GM23338 (cell line): Measurements from ENCODE around the gene STK33. TPM values are rescaled to one million over a fixed set of nuclear protein-coding genes. Genes with fewer than 3 reads are reported as not detected.

Experiments used
- ATAC-seq: fragments of 200-7000 bp; cut with Tn5 transposase; 3 replicates; pipeline ENCODE4 v1.9.1; 2020
- DNase-seq: peaks from one replicate; pipeline ENCODE4 v3.0.0-alpha.2; 2015; ENCODE audit warnings: low spot score
- H2AFZ ChIP-seq: fragments of 200-600 bp; sonication (generic); 2 replicates; pipeline ENCODE4 v1.8.0; 2016; ENCODE audit warnings: antibody characterized with exemption, mild to moderate bottlenecking, moderate library complexity
- H3F3A ChIP-seq: fragments of 200-600 bp; sonication (generic); replicated peaks from 2 replicates; pipeline ENCODE4 v1.8.0; 2017; ENCODE audit warnings: antibody characterized with exemption, mixed run types, low read depth
- H3K27ac ChIP-seq: fragments of 200-600 bp; sonication (generic); 2 replicates; pipeline ENCODE4 v1.6.1; 2016; ENCODE audit warnings: low read depth
- H3K27me3 ChIP-seq: fragments of 200-600 bp; sonication (generic); 2 replicates; pipeline ENCODE4 v1.8.0; 2016; ENCODE audit warnings: mild to moderate bottlenecking, mixed run types, moderate library complexity; ENCODE audit not compliant: insufficient read depth
- H3K36me3 ChIP-seq: fragments of 200-600 bp; sonication (generic); 2 replicates; pipeline ENCODE4 v1.8.0; 2016; ENCODE audit warnings: mild to moderate bottlenecking; ENCODE audit not compliant: insufficient read depth
- H3K4me1 ChIP-seq: fragments of 200-600 bp; sonication (generic); 2 replicates; pipeline ENCODE4 v1.8.0; 2016; ENCODE audit warnings: mild to moderate bottlenecking, moderate library complexity; ENCODE audit not compliant: insufficient read depth
- H3K4me2 ChIP-seq: fragments of 200-600 bp; sonication (generic); 2 replicates; pipeline ENCODE4 v1.7.1; 2017; ENCODE audit warnings: mixed run types
- H3K4me3 ChIP-seq: fragments of 200-600 bp; sonication (generic); 2 replicates; pipeline ENCODE4 v1.6.1; 2016; ENCODE audit warnings: mixed run types
- H3K79me2 ChIP-seq: fragments of 200-600 bp; sonication (generic); replicated peaks from 2 replicates; pipeline ENCODE4 v1.8.0; 2017; ENCODE audit warnings: mild to moderate bottlenecking; ENCODE audit not compliant: insufficient read depth
- H3K9me2 ChIP-seq: fragments of 200-600 bp; sonication (generic); 2 replicates; pipeline ENCODE4 v1.8.0; 2017; ENCODE audit not compliant: insufficient read depth
- H4K20me1 ChIP-seq: fragments of 200-600 bp; sonication (generic); replicated peaks from 2 replicates; pipeline ENCODE4 v1.8.0; 2017; ENCODE audit warnings: mild to moderate bottlenecking; ENCODE audit not compliant: insufficient read depth
- H3K27ac Mint-ChIP-seq: 2 replicates; pipeline ENCODE4 v1.8.0; 2020; ENCODE audit warnings: inconsistent platforms, mild to moderate bottlenecking, moderate library complexity, mixed read lengths
- H3K27me3 Mint-ChIP-seq: 3 replicates; pipeline ENCODE4 v1.8.0; 2022; ENCODE audit warnings: low read depth, mild to moderate bottlenecking, moderate library complexity, mixed read lengths, inconsistent platforms; ENCODE audit not compliant: insufficient read depth, poor library complexity
- H3K36me3 Mint-ChIP-seq: 3 replicates; pipeline ENCODE4 v1.8.0; 2021; ENCODE audit warnings: low read depth, mild to moderate bottlenecking, inconsistent platforms, moderate library complexity, mixed read lengths
- H3K4me1 Mint-ChIP-seq: 3 replicates; pipeline ENCODE4 v1.8.0; 2020; ENCODE audit warnings: mild to moderate bottlenecking, inconsistent platforms, mixed read lengths
- H3K4me3 Mint-ChIP-seq: 3 replicates; pipeline ENCODE4 v1.8.0; 2021; ENCODE audit warnings: moderate library complexity, mild to moderate bottlenecking, inconsistent platforms, mixed read lengths
- H3K9me3 Mint-ChIP-seq: 3 replicates; pipeline ENCODE4 v1.8.0; 2020; ENCODE audit warnings: moderate library complexity, mild to moderate bottlenecking, inconsistent platforms, mixed read lengths
- CREB1 ChIP-seq: fragments of 250-450 bp; sonication (Bioruptor Pico); IDR thresholded peaks from 2 replicates; pipeline ENCODE4 v1.5.0; 2020; ENCODE audit warnings: low read depth, mild to moderate bottlenecking, moderate library complexity
- EZH2 ChIP-seq: fragments of 200-600 bp; sonication (generic); IDR thresholded peaks from one replicate; pipeline ENCODE4 v1.8.0; 2017; ENCODE audit warnings: antibody characterized with exemption, mild to moderate bottlenecking, low read depth; ENCODE audit not compliant: unreplicated experiment
- EZH2phosphoT487 ChIP-seq: fragments of 200-600 bp; sonication (generic); IDR thresholded peaks from one replicate; pipeline ENCODE4 v1.8.1; 2018; ENCODE audit warnings: antibody characterized with exemption; ENCODE audit not compliant: unreplicated experiment
- JUNB ChIP-seq: IDR thresholded peaks from one replicate; pipeline ENCODE4 v1.6.1; 2016; ENCODE audit warnings: antibody characterized with exemption; ENCODE audit not compliant: unreplicated experiment
- NANOG ChIP-seq: IDR thresholded peaks from 2 replicates; pipeline ENCODE4 v1.6.1; 2016; ENCODE audit warnings: antibody characterized with exemption, borderline replicate concordance
- POLR2AphosphoS5 ChIP-seq: IDR thresholded peaks from 2 replicates; pipeline ENCODE4 v1.6.1; 2016; ENCODE audit warnings: antibody characterized with exemption, low read depth
- STAT1 ChIP-seq: IDR thresholded peaks from one replicate; pipeline ENCODE4 v1.6.1; 2016; ENCODE audit warnings: antibody characterized with exemption; ENCODE audit not compliant: unreplicated experiment
- ZNF114 ChIP-seq: fragments of 250-450 bp; sonication (Bioruptor Pico); IDR thresholded peaks from 2 replicates; pipeline ENCODE4 v1.5.0; 2020; ENCODE audit warnings: mild to moderate bottlenecking, moderate library complexity
- ZNF331 ChIP-seq: fragments of 250-450 bp; sonication (Bioruptor Pico); IDR thresholded peaks from 2 replicates; pipeline ENCODE4 v1.5.0; 2020; ENCODE audit warnings: low read depth, mild to moderate bottlenecking, moderate library complexity
- polyA plus RNA-seq: library from polyadenylated mRNA; unstranded; fragments of >200 nt; fragmentation: Nextera tagmentation; extraction: Ambion mirVana; gene quantifications from 2 replicates; pipeline ENCODE4 v1.2.1, GENCODE V29; 2016
- total RNA-seq: library from RNA; depleted of rRNA; stranded (reverse); fragments of >200 nt; shearing (Covaris generic); gene quantifications from 2 replicates; pipeline ENCODE4 v1.2.3, GENCODE V29; 2014
- TF ChIP-seq, protein P1 (sequence below), 2 experiments: fragments of 200-600 bp in 1 of 2; sonication (generic) in 1 of 2; conservative IDR thresholded peaks; 2 replicates each; pipeline versions ENCODE4 v1.5.1 to v1.6.1; 2016 to 2017; ENCODE audit warnings: antibody characterized with exemption in 2 of 2, low read depth in 2 of 2, mild to moderate bottlenecking in 2 of 2, moderate library complexity in 1 of 2
- TF ChIP-seq, protein P2 (sequence below): IDR thresholded peaks from one replicate; pipeline ENCODE4 v1.6.1; 2018; ENCODE audit warnings: antibody characterized with exemption; ENCODE audit not compliant: unreplicated experiment
- TF ChIP-seq, protein P3 (sequence below): fragments of 250-450 bp; sonication (Bioruptor Pico); IDR thresholded peaks from 2 replicates; pipeline ENCODE4 v1.5.0; 2020; ENCODE audit warnings: mild to moderate bottlenecking, moderate library complexity
- TF ChIP-seq, protein P4 (sequence below): IDR thresholded peaks from 2 replicates; pipeline ENCODE4 v1.6.1; 2016; ENCODE audit warnings: antibody characterized with exemption

Gene STK33
- total and polyA plus RNA-seq, 2 experiments from 2014 or later = 17.2 to 18.2 TPM

DNA sequence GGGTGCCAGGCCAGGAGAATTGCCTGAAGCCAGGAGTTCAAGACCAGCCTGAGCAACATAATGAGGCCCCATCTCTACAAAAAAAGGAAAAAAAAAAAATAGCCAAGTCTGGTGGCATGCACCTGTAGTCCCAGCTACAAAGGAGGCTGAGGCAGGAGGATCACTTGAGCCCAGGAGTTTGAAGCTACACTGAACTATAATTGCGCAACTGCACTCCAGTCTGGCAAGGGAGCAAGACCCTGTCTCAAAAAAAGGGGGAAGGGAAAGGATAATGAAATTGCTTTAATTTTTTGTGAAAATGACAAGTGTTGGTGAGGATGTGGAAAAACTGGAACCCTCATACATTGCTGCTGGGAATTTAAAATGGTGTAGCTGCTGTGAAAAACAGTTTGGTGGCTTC, 19.2 kb downstream of the STK33 start:
- Mint-ChIP-seq H3K4me1 (no peaks in the 10 kb centered on the region), H3K4me3 (no peak overlapping the region), H3K36me3 (peaks cover 5% of the 10 kb centered on the region; the same call in 2 of the 3 replicates), H3K27me3 (peaks cover 9% of the 10 kb centered on the region), H3K27ac (no peak overlapping the region), H3K9me3 (peaks cover 9% of the 10 kb centered on the region; the same call in 2 of the 3 replicates)
- ATAC-seq = no peak
- no peak for TF ChIP-seq ZNF331 (CRISPR knock-in tag)
- TF ChIP-seq, protein P1, sequence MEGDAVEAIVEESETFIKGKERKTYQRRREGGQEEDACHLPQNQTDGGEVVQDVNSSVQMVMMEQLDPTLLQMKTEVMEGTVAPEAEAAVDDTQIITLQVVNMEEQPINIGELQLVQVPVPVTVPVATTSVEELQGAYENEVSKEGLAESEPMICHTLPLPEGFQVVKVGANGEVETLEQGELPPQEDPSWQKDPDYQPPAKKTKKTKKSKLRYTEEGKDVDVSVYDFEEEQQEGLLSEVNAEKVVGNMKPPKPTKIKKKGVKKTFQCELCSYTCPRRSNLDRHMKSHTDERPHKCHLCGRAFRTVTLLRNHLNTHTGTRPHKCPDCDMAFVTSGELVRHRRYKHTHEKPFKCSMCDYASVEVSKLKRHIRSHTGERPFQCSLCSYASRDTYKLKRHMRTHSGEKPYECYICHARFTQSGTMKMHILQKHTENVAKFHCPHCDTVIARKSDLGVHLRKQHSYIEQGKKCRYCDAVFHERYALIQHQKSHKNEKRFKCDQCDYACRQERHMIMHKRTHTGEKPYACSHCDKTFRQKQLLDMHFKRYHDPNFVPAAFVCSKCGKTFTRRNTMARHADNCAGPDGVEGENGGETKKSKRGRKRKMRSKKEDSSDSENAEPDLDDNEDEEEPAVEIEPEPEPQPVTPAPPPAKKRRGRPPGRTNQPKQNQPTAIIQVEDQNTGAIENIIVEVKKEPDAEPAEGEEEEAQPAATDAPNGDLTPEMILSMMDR (conservative IDR thresholded peaks at IDR 0.05; ENCODE audit: low read depth in 2 of 2) = no peak
- TF ChIP-seq, protein P2, sequence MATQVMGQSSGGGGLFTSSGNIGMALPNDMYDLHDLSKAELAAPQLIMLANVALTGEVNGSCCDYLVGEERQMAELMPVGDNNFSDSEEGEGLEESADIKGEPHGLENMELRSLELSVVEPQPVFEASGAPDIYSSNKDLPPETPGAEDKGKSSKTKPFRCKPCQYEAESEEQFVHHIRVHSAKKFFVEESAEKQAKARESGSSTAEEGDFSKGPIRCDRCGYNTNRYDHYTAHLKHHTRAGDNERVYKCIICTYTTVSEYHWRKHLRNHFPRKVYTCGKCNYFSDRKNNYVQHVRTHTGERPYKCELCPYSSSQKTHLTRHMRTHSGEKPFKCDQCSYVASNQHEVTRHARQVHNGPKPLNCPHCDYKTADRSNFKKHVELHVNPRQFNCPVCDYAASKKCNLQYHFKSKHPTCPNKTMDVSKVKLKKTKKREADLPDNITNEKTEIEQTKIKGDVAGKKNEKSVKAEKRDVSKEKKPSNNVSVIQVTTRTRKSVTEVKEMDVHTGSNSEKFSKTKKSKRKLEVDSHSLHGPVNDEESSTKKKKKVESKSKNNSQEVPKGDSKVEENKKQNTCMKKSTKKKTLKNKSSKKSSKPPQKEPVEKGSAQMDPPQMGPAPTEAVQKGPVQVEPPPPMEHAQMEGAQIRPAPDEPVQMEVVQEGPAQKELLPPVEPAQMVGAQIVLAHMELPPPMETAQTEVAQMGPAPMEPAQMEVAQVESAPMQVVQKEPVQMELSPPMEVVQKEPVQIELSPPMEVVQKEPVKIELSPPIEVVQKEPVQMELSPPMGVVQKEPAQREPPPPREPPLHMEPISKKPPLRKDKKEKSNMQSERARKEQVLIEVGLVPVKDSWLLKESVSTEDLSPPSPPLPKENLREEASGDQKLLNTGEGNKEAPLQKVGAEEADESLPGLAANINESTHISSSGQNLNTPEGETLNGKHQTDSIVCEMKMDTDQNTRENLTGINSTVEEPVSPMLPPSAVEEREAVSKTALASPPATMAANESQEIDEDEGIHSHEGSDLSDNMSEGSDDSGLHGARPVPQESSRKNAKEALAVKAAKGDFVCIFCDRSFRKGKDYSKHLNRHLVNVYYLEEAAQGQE = no peak
- TF ChIP-seq STAT1 = no peak
- no peak for TF ChIP-seq EZH2
- no peak for TF ChIP-seq EZH2phosphoT487
- TF ChIP-seq CREB1 (CRISPR knock-in tag) = no peak
- TF ChIP-seq ZNF114 (CRISPR knock-in tag) = no peak
- TF ChIP-seq, protein P3, sequence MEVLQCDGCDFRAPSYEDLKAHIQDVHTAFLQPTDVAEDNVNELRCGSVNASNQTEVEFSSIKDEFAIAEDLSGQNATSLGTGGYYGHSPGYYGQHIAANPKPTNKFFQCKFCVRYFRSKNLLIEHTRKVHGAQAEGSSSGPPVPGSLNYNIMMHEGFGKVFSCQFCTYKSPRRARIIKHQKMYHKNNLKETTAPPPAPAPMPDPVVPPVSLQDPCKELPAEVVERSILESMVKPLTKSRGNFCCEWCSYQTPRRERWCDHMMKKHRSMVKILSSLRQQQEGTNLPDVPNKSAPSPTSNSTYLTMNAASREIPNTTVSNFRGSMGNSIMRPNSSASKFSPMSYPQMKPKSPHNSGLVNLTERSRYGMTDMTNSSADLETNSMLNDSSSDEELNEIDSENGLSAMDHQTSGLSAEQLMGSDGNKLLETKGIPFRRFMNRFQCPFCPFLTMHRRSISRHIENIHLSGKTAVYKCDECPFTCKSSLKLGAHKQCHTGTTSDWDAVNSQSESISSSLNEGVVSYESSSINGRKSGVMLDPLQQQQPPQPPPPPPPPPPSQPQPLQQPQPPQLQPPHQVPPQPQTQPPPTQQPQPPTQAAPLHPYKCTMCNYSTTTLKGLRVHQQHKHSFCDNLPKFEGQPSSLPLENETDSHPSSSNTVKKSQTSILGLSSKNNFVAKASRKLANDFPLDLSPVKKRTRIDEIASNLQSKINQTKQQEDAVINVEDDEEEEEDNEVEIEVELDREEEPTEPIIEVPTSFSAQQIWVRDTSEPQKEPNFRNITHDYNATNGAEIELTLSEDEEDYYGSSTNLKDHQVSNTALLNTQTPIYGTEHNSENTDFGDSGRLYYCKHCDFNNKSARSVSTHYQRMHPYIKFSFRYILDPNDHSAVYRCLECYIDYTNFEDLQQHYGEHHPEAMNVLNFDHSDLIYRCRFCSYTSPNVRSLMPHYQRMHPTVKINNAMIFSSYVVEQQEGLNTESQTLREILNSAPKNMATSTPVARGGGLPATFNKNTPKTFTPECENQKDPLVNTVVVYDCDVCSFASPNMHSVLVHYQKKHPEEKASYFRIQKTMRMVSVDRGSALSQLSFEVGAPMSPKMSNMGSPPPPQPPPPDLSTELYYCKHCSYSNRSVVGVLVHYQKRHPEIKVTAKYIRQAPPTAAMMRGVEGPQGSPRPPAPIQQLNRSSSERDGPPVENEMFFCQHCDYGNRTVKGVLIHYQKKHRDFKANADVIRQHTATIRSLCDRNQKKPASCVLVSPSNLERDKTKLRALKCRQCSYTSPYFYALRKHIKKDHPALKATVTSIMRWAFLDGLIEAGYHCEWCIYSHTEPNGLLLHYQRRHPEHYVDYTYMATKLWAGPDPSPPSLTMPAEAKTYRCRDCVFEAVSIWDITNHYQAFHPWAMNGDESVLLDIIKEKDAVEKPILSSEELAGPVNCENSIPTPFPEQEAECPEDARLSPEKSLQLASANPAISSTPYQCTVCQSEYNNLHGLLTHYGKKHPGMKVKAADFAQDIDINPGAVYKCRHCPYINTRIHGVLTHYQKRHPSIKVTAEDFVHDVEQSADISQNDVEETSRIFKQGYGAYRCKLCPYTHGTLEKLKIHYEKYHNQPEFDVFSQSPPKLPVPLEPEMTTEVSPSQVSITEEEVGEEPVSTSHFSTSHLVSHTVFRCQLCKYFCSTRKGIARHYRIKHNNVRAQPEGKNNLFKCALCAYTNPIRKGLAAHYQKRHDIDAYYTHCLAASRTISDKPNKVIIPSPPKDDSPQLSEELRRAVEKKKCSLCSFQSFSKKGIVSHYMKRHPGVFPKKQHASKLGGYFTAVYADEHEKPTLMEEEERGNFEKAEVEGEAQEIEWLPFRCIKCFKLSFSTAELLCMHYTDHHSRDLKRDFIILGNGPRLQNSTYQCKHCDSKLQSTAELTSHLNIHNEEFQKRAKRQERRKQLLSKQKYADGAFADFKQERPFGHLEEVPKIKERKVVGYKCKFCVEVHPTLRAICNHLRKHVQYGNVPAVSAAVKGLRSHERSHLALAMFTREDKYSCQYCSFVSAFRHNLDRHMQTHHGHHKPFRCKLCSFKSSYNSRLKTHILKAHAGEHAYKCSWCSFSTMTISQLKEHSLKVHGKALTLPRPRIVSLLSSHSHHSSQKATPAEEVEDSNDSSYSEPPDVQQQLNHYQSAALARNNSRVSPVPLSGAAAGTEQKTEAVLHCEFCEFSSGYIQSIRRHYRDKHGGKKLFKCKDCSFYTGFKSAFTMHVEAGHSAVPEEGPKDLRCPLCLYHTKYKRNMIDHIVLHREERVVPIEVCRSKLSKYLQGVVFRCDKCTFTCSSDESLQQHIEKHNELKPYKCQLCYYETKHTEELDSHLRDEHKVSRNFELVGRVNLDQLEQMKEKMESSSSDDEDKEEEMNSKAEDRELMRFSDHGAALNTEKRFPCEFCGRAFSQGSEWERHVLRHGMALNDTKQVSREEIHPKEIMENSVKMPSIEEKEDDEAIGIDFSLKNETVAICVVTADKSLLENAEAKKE (CRISPR knock-in tag) = no peak
- TF ChIP-seq, protein P4, sequence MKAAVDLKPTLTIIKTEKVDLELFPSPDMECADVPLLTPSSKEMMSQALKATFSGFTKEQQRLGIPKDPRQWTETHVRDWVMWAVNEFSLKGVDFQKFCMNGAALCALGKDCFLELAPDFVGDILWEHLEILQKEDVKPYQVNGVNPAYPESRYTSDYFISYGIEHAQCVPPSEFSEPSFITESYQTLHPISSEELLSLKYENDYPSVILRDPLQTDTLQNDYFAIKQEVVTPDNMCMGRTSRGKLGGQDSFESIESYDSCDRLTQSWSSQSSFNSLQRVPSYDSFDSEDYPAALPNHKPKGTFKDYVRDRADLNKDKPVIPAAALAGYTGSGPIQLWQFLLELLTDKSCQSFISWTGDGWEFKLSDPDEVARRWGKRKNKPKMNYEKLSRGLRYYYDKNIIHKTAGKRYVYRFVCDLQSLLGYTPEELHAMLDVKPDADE = no peak
- TF ChIP-seq NANOG = no peak
- TF ChIP-seq JUNB = no peak
- TF ChIP-seq POLR2AphosphoS5 = no peak
- Histone ChIP-seq H3F3A (no peaks in the 10 kb centered on the region), H3K27ac (no peak overlapping the region), H3K4me2 (no peak overlapping the region), H3K9me2 (0 out of 2 replicates have a peak, but pooled peaks cover under 1% of the 10 kb centered on the region), H3K4me1 (no peaks in the 10 kb centered on the region), H2AFZ (no peak overlapping the region), H3K27me3 (no peaks in the 10 kb centered on the region), H3K4me3 (no peak overlapping the region), H4K20me1 (no peaks in the 10 kb centered on the region), H3K79me2 (peaks cover 3% of the 10 kb centered on the region; the same call in 1 of the 2 replicates), H3K36me3 (no peaks in the 10 kb centered on the region)
- no peak for DNase-seq
